Cardiac fibroblast (primary cell): Measurements from ENCODE around the gene GDNF.

Source experiments
- DNase-seq, 2 donors: peaks; one replicate each; pipeline versions ENCODE4 v3.0.0 to v3.0.0-alpha.2; 2010; ENCODE audit warnings: low read depth in 2 of 2
- H3K4me3 ChIP-seq, 2 donors: replicated peaks in 1 of 2; 1 replicate in 1 of 2; 2 replicates in 1 of 2; pipeline ENCODE4 v1.5.1; 2011; ENCODE audit warnings: low read depth in 2 of 2, low read length in 2 of 2, mild to moderate bottlenecking in 2 of 2, moderate library complexity in 1 of 2
- CTCF ChIP-seq: IDR thresholded peaks from one replicate; pipeline ENCODE4 v1.5.1; 2011; ENCODE audit warnings: low read depth, mild to moderate bottlenecking, low read length, inconsistent platforms

Gene GDNF

GRCh38 chr5:37840053-37841034 is 503 bp upstream of the GDNF start:
- H3K4me3 ChIP-seq = peak overlapping the region; percentile 35 to 65
- peak; percentile 52 to 86 for DNase-seq
- no peak for TF ChIP-seq CTCF

- TF ChIP-seq CTCF = no peak
- H3K4me3 ChIP-seq = peak overlapping the region; percentile 40 to 65
- peak in 1 of 2 donors; percentile 37 for DNase-seq
These were observed 904 bp downstream of the GDNF start for GRCh38 chr5:37838933-37839341.

- peak overlapping the region; percentile 38 to 65 for H3K4me3 ChIP-seq
- DNase-seq = peak; percentile 27 to 57
- TF ChIP-seq CTCF = peak; percentile 31
These were observed 1.5 kb downstream of the GDNF start for GRCh38 chr5:37838152-37838932.

- H3K4me3 ChIP-seq = peak overlapping the region; percentile 47 to 65
- peak; percentile 88 for TF ChIP-seq CTCF
These were observed 2.3 kb downstream of the GDNF start for GRCh38 chr5:37837414-37838032.

GRCh38 chr5:37836592-37837413 is 3.0 kb downstream of the GDNF start:
- no peak for TF ChIP-seq CTCF
- DNase-seq = peak; percentile 48 to 71
- peak overlapping the region; percentile 47 to 65 for H3K4me3 ChIP-seq

More at GRCh38 chr5:37837414-37838032, 2.3 kb downstream of the GDNF start:
- peak; percentile 77 to 87 for DNase-seq

GRCh38 chr5:37836235-37836591 is 3.6 kb downstream of the GDNF start:
- H3K4me3 ChIP-seq = peak overlapping the region; percentile 47 to 65
- no peak for TF ChIP-seq CTCF
- DNase-seq = peak in 1 of 2 donors; percentile 43
